PC-9 (cell line): ENCODE results near the gene ZFPM1. TPM values are rescaled to one million over a fixed set of nuclear protein-coding genes. Genes with fewer than 3 reads are reported as not detected.

Experiments
- BruUV-seq: library from RNA; stranded (reverse); fragments of 400-500 nt; replicated peaks from 2 replicates; lab custom pipeline; 2021; lab: Mats Ljungman, UMichigan
- CTCF ChIA-PET: fragments of 300-600 bp; sonication (Branson Sonifier 250); formaldehyde crosslinking; loops from one replicate; lab custom pipeline; 2022; ENCODE audit warnings: antibody characterized with exemption; lab: Charles Lee
- POLR2A ChIA-PET: fragments of 300-600 bp; sonication (Branson Sonifier 250); formaldehyde crosslinking; loops from one replicate; lab custom pipeline; 2022; ENCODE audit warnings: antibody characterized with exemption; ENCODE audit not compliant: unreplicated experiment; lab: Charles Lee
- DNase-seq, 2 experiments: peaks; one replicate each; pipeline versions ENCODE4 v3.0.0 to v3.0.0-alpha.2; 2015 to 2022; ENCODE audit warnings: mixed read lengths in 1 of 2
- H2AFZ ChIP-seq: fragments of 200-600 bp; sonication (generic); 2 replicates; pipeline ENCODE4 v1.8.1; 2017; ENCODE audit warnings: antibody characterized with exemption
- H3F3A ChIP-seq: fragments of 200-600 bp; sonication (generic); 2 replicates; pipeline ENCODE4 v1.8.1; 2017; ENCODE audit warnings: antibody characterized with exemption, mild to moderate bottlenecking, low read depth; ENCODE audit not compliant: insufficient read depth
- H3K27ac ChIP-seq: fragments of 200-600 bp; sonication (generic); 2 replicates; pipeline ENCODE4 v1.6.1; 2016; ENCODE audit warnings: mixed run types
- H3K27me3 ChIP-seq: fragments of 200-600 bp; sonication (generic); 2 replicates; pipeline ENCODE4 v1.6.1; 2016; ENCODE audit warnings: low read depth, mixed run types; ENCODE audit not compliant: insufficient read depth
- H3K36me3 ChIP-seq: fragments of 200-600 bp; sonication (generic); 2 replicates; pipeline ENCODE4 v1.6.1; 2016; ENCODE audit warnings: low read depth, mixed run types
- H3K4me1 ChIP-seq: fragments of 200-600 bp; sonication (generic); replicated peaks from 2 replicates; pipeline ENCODE4 v1.6.1; 2016; ENCODE audit warnings: mixed run types; ENCODE audit not compliant: insufficient read depth
- H3K4me2 ChIP-seq: fragments of 200-600 bp; sonication (generic); 2 replicates; pipeline ENCODE4 v1.6.1; 2017; ENCODE audit warnings: mixed run types
- H3K4me3 ChIP-seq: fragments of 200-600 bp; sonication (generic); 2 replicates; pipeline ENCODE4 v1.6.1; 2016; ENCODE audit warnings: mixed run types
- H3K79me2 ChIP-seq: fragments of 200-600 bp; sonication (generic); 2 replicates; pipeline ENCODE4 v1.6.1; 2017; ENCODE audit warnings: low read depth, mixed run types
- H3K9me2 ChIP-seq: fragments of 200-600 bp; sonication (generic); 2 replicates; pipeline ENCODE4 v1.8.1; 2017; ENCODE audit warnings: mild to moderate bottlenecking; ENCODE audit not compliant: insufficient read depth
- H3K9me3 ChIP-seq: fragments of 200-600 bp; sonication (generic); 2 replicates; pipeline ENCODE4 v1.8.1; 2016; ENCODE audit warnings: low read depth; ENCODE audit not compliant: insufficient read depth
- H4K20me1 ChIP-seq: fragments of 200-600 bp; sonication (generic); 2 replicates; pipeline ENCODE4 v1.8.1; 2017; ENCODE audit not compliant: insufficient read depth
- EZH2 ChIP-seq: fragments of 200-600 bp; sonication (generic); IDR thresholded peaks from 2 replicates; pipeline ENCODE4 v1.8.0; 2017; ENCODE audit warnings: antibody characterized with exemption, low read depth
- intact Hi-C: fragments of 100-400 bp; cut with micrococcal nuclease; formaldehyde crosslinking; loops from one replicate; pipeline ENCODE4 v1.10.0; 2022; ENCODE audit not compliant: unreplicated experiment
- total RNA-seq: library from RNA; stranded (reverse); gene quantifications from 2 replicates; pipeline ENCODE4 v1.2.3, GENCODE V29; 2021
- TF ChIP-seq, protein P1 (sequence below): fragments of 200-600 bp; sonication (generic); conservative IDR thresholded peaks from 2 replicates; pipeline ENCODE4 v1.6.1; 2017; ENCODE audit warnings: mixed run types, antibody characterized with exemption, mild to moderate bottlenecking, moderate library complexity

The ZFPM1 gene
- total RNA-seq, 1 experiment from 2014 or later, result 19.7 TPM

DNA sequence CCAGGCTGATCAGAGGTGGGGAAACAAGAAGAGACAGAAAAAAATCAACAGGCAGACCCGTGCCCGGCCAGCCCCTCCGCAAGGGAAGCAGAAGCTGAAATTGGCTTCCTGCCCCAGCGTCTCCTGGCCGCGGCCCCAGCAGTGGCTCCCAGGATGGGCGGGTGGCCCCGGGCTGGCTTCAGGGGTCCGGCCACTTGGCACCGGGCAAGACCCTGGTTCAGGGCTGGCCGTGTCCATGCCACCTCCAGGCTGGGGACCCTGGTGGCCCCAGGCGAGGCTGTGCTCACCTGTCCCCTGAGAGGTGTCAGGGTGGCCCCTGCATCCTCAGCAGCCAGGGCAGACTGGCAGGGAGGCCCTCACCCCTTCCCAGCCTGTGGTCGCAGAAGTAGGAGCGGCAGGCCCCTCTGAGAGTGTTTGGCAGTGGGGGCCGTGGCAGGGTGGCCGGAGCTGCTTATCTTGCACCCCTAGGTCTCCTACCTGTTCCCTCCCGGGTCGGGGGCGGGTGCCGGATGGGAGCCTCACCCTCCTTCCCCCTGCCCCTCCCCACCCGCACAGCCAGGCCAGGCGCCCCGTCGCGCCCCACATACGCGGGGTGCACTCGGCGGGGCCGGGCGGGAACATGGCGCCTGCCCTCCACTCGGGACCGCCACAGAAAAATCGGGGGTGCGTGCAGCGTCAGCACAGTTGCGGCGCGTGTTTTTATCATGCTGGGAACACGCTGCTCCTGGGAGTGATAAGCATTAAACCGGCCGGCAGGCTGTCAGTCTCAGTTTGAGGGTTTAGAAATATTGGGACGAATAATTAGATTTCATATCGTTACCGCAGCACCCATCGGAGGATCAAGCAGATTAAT is 70.5 kb downstream of the ZFPM1 start:
- no peaks in the 10 kb centered on the region for H3K36me3 ChIP-seq
- no peaks in the 10 kb centered on the region for H3F3A ChIP-seq
- H3K9me3 ChIP-seq, result no peaks in the 10 kb centered on the region
- no peaks in the 10 kb centered on the region for H3K79me2 ChIP-seq
- H3K4me1 ChIP-seq, result no peaks in the 10 kb centered on the region
- no TSS peak for BruUV-seq
- no peaks in the 10 kb centered on the region for H3K27me3 ChIP-seq
- TF ChIP-seq, protein P1, sequence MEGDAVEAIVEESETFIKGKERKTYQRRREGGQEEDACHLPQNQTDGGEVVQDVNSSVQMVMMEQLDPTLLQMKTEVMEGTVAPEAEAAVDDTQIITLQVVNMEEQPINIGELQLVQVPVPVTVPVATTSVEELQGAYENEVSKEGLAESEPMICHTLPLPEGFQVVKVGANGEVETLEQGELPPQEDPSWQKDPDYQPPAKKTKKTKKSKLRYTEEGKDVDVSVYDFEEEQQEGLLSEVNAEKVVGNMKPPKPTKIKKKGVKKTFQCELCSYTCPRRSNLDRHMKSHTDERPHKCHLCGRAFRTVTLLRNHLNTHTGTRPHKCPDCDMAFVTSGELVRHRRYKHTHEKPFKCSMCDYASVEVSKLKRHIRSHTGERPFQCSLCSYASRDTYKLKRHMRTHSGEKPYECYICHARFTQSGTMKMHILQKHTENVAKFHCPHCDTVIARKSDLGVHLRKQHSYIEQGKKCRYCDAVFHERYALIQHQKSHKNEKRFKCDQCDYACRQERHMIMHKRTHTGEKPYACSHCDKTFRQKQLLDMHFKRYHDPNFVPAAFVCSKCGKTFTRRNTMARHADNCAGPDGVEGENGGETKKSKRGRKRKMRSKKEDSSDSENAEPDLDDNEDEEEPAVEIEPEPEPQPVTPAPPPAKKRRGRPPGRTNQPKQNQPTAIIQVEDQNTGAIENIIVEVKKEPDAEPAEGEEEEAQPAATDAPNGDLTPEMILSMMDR, result no peak
- TF ChIP-seq EZH2, result no peak
- no peak overlapping the region for H3K4me3 ChIP-seq
- no peak for DNase-seq
- H3K9me2 ChIP-seq, result no peaks in the 10 kb centered on the region
- CTCF ChIA-PET, result interaction anchor here (0.6 kb wide), 1 partner anchor 550 kb away, joined by 6 read pairs; no protein-coding TSS in a partner anchor
- no peak overlapping the region for H2AFZ ChIP-seq
- no peaks in the 10 kb centered on the region for H4K20me1 ChIP-seq
- POLR2A ChIA-PET, result no interaction called here
- intact Hi-C loops, result no loop called here
- no peak overlapping the region for H3K4me2 ChIP-seq
- no peak overlapping the region for H3K27ac ChIP-seq

DNA sequence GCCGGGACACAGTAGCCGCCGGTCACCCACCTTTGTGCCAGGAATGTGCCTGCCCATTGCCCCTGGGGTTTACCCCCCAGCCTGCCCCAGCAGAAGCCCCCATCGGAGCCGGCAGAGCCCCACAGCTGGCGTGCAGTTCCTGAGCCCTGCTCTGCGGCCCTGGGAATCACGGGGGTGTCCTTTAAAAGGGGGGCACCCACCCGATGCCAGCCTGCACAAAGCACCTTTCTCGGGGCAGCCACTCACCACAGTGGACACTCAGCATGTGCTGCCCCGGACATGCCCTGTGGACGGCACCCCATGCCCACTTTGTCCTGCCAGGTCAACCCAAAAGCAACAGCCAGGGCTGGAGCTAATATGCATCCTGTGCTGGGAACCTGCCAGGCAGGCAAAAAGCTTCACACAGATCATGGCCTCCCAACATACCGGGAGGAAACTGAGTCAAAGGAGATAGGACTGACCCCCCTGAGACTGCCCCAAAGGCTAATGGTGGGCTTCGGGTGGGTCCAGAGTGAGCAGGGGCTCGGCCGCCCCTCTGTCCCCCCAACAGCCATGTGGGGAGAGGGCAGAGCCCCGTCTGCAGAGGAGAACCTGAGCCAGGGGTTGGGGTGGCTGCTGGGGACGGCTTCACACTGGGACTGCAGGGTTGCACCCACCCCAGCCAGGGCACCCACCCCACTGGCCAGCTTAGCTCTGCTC is 71.3 kb downstream of the ZFPM1 start:
- POLR2A ChIA-PET, result interaction anchor here (0.7 kb wide), 1 partner anchor 9 kb away, joined by 3 read pairs; no protein-coding TSS in a partner anchor
- H3K4me2 ChIP-seq, result no peak overlapping the region
- no peak for DNase-seq
- no TSS peak for BruUV-seq
- H3K9me3 ChIP-seq, result no peaks in the 10 kb centered on the region
- H3F3A ChIP-seq, result no peaks in the 10 kb centered on the region
- no peaks in the 10 kb centered on the region for H3K79me2 ChIP-seq
- TF ChIP-seq EZH2, result no peak
- TF ChIP-seq, protein P1, result no peak
- H4K20me1 ChIP-seq, result no peaks in the 10 kb centered on the region
- no peaks in the 10 kb centered on the region for H3K4me1 ChIP-seq
- no peak overlapping the region for H3K4me3 ChIP-seq
- H3K9me2 ChIP-seq, result no peaks in the 10 kb centered on the region
- intact Hi-C loops, result no loop called here
- H3K36me3 ChIP-seq, result no peaks in the 10 kb centered on the region
- no peak overlapping the region for H3K27ac ChIP-seq
- no peaks in the 10 kb centered on the region for H3K27me3 ChIP-seq
- CTCF ChIA-PET, result no interaction called here
- no peak overlapping the region for H2AFZ ChIP-seq

DNA sequence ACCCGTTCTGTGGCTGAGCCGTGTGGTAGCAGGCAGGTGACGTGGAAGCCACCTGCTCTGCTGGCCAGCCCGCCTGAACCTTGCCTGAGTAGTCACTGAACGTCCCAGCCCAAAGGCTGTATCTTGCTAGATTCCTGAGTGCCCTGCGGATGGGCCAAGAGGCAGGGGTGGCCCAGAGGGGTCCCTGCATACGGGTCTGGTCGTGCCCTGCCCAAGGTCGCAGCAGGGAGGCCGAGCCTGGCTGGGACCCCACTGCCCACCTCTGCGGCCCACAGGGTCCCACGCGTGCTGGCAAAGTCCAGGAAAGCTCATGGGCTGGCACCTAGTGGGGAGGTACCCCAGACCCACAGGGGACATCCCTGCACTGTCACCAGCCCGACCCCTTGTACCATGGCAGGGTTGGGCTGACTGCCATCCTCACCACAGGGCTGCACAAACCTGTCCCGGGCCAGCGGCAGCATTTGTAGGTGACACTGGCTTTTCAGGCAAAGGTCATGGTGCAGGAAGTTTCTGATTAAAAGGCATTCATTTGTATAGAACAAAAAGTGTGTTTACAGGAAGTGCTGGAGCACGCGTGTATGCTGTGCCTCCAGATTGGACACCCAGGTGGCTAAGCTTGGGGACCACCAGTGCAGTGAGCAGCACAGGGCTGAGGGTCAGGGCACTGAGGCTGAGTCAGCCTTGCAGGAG is 72.0 kb downstream of the ZFPM1 start:
- no peak overlapping the region for H3K4me2 ChIP-seq
- no peaks in the 10 kb centered on the region for H3K9me3 ChIP-seq
- BruUV-seq, result no TSS peak
- POLR2A ChIA-PET, result interaction anchor here (0.7 kb wide), 1 partner anchor 10 kb away, joined by 3 read pairs; no protein-coding TSS in a partner anchor
- H3K9me2 ChIP-seq, result no peaks in the 10 kb centered on the region
- TF ChIP-seq EZH2, result no peak
- TF ChIP-seq, protein P1, result no peak
- H3F3A ChIP-seq, result no peaks in the 10 kb centered on the region
- no peaks in the 10 kb centered on the region for H3K36me3 ChIP-seq
- H3K4me3 ChIP-seq, result no peak overlapping the region
- no peaks in the 10 kb centered on the region for H4K20me1 ChIP-seq
- no peaks in the 10 kb centered on the region for H3K27me3 ChIP-seq
- no peak for DNase-seq
- H3K27ac ChIP-seq, result no peak overlapping the region
- H3K79me2 ChIP-seq, result no peaks in the 10 kb centered on the region
- intact Hi-C loops, result no loop called here
- H3K4me1 ChIP-seq, result no peaks in the 10 kb centered on the region
- H2AFZ ChIP-seq, result no peak overlapping the region
- CTCF ChIA-PET, result no interaction called here
